NCI-H1417 (cell line): ENCODE measurements around the gene CALU.

ENCODE experiments used
- DNase-seq, 3 experiments: peaks; one replicate each; lab custom pipeline; 2025; lab: John Stamatoyannopoulos, UW

Gene CALU

GRCh38 chr7:128811631-128812430 is 72.7 kb downstream of the CALU start:
- peak; percentile 31 to 98 (median 96) for DNase-seq

DNA sequence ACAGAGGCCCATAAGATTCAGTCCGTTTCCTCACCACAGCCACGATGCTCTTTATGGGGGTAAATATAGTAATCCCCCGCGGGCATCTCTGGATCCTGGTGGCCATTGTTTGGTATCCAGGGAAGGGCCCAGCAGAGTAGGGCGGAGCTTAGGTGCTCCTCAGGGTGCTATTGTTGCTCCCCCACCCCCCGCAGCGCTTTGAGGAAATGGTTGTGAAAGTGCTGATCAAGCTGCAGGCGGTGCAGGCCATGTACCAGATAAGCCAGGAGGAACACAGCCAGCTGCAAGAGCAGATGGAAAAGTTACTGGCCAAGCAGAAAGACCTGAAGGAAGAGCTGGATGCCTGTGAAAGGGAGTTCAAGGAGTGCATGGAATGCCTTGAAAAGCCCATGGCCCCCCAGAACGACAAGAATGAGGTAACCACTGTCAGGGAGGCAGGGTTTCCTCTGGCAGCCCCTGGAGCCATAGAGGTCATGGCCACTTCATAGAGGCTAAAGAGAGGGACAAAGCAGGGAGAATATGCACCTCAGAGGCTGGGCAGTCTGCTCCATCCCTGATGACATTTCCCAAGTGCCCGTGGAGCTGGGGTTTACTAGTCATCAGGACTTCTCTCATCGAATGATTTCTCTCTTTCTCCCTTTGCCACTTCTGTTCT is 73.5 kb downstream of the CALU start:
- DNase-seq = peak; percentile 19 to 99 (median 98)

DNA sequence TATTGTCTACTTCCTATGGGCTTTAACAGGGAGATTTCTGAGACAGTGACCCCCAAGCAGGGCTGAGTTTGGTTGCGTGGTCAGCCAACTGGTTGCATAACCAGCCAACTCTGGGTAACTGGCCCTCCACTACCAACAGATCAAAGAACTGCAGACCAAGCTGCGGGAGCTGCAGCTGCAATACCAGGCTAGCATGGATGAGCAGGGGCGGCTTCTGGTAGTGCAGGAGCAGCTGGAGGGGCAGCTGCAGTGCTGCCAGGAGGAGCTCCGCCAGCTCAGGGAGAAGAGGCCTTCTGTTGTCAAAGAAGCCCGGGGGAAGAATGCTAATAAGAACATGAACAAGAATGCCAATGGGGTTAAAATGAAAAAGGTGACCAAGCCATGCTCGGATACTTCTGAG is 75.3 kb downstream of the CALU start:
- DNase-seq = no peak

DNA sequence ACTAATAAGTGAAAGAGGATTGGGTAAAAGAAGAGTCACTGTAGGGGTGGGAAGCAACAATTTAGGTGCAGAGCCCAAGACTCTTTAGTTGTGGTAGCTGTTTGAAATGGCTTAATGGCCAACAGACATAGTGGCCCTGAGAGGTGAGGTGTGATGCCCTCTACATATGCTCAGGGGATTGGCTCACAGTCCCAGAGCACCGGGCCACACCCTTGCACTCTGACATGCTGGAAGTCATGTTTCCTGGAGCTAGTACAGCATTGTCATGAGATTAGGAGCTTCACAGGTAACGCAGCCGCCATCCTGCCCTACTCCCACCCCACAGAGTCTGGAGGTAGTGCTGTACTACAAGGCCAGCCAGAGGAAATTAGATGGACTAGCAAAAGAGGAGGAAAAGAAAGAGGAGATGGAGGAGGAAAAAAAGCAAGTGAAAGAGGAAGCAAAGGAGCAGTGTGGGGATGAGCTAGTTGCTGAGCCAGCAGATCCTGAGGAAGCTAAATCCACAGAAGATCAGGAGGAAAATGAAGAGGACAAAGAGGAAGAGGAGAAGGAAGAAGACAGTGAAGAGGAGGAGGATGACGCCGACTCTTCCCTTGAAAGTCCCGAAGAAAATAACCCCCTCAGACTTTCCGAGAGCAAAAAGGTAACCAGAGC is 76.3 kb downstream of the CALU start:
- no peak for DNase-seq

- DNase-seq = no peak
Observed at GRCh38 chr7:128818694-128819093, 79.5 kb downstream of the CALU start.
